Measurements from ENCODE around the gene TPD52L1.

DNA sequence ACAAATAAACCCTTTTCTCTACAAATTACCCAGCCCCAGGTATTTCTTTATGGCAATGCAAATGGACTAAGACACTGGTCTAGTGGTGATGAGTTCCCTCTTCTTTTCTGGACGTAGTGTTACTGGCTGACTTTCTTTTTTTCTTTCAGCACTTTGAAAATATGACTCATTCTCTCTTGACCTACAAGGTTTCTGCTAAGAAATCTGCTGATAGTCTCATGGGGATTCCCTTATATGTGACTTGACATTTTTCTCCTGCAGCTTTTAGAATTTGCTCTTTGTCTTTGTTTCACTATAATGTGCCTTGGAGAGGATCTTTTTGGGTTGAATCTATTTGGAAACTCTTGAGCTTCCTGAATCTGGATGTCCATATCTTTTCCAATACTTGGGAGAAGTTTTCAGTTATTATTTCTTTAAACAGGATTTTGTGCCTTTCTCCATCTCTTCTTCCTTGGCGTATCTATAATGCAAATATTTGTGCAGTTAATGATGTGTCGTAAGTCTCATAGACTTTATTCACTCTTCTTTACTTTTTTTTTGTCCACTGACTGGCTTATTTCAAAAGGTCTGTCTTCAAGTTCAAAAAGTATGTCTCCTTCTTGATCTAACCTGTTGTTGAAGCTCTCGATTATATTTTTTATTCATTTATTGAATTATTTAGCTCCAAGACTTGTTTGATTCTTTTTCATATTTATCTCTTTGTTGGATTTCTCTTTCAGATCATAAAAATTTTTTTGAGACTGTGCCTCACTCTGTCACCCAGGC lies 42.2 kb upstream of the TPD52L1 start:
- no peak for TF ChIP-seq POLR2A (IDR thresholded peaks at IDR 0.05)
- TF ChIP-seq, protein P1, sequence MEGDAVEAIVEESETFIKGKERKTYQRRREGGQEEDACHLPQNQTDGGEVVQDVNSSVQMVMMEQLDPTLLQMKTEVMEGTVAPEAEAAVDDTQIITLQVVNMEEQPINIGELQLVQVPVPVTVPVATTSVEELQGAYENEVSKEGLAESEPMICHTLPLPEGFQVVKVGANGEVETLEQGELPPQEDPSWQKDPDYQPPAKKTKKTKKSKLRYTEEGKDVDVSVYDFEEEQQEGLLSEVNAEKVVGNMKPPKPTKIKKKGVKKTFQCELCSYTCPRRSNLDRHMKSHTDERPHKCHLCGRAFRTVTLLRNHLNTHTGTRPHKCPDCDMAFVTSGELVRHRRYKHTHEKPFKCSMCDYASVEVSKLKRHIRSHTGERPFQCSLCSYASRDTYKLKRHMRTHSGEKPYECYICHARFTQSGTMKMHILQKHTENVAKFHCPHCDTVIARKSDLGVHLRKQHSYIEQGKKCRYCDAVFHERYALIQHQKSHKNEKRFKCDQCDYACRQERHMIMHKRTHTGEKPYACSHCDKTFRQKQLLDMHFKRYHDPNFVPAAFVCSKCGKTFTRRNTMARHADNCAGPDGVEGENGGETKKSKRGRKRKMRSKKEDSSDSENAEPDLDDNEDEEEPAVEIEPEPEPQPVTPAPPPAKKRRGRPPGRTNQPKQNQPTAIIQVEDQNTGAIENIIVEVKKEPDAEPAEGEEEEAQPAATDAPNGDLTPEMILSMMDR (IDR thresholded peaks at IDR 0.05), result no peak

All from right lobe of liver (tissue), 4 donors.